MM.1S (cell line): ENCODE data around the gene HYAL3.
"Not testable (repeated sequence)": the region's sequence is repeated elsewhere in the genome, so short reads cannot be mapped to it uniquely, and the experiment has no call there.

Experiments
- DNase-seq: peaks from one replicate; pipeline ENCODE4 v3.0.0-alpha.2; 2015
- H2AFZ ChIP-seq: fragments of 300-600 bp; sonication (generic); 2 replicates; pipeline ENCODE4 v1.6.0; 2016; ENCODE audit warnings: antibody characterized with exemption, low read length
- H3F3A ChIP-seq: fragments of 300-600 bp; sonication (generic); 2 replicates; pipeline ENCODE4 v1.6.1; 2016; ENCODE audit warnings: mild to moderate bottlenecking, antibody characterized with exemption, low read length, moderate library complexity, mixed read lengths; ENCODE audit not compliant: insufficient read depth
- H3K27ac ChIP-seq: fragments of 300-600 bp; sonication (generic); 2 replicates; pipeline ENCODE4 v1.5.1; 2016; ENCODE audit warnings: mild to moderate bottlenecking, low read length
- H3K27me3 ChIP-seq: fragments of 300-600 bp; sonication (generic); replicated peaks from 2 replicates; pipeline ENCODE4 v1.6.0; 2016; ENCODE audit warnings: low read length; ENCODE audit not compliant: insufficient read depth
- H3K36me3 ChIP-seq: fragments of 300-600 bp; sonication (generic); replicated peaks from 2 replicates; pipeline ENCODE4 v1.6.1; 2016; ENCODE audit warnings: mild to moderate bottlenecking, low read length, mixed read lengths; ENCODE audit not compliant: insufficient read depth
- H3K4me1 ChIP-seq: fragments of 300-600 bp; sonication (generic); 2 replicates; pipeline ENCODE4 v1.6.1; 2016; ENCODE audit warnings: low read length, mixed read lengths
- H3K4me2 ChIP-seq: fragments of 300-600 bp; sonication (generic); 2 replicates; pipeline ENCODE4 v1.6.0; 2016; ENCODE audit warnings: low read depth, low read length
- H3K4me3 ChIP-seq: fragments of 300-600 bp; sonication (generic); 2 replicates; pipeline ENCODE4 v1.5.1; 2016; ENCODE audit warnings: low read length, mixed read lengths
- H3K79me2 ChIP-seq: fragments of 300-600 bp; sonication (generic); 2 replicates; pipeline ENCODE4 v1.6.1; 2016; ENCODE audit warnings: mixed run types, low read length, mixed read lengths
- H3K9ac ChIP-seq: fragments of 300-600 bp; sonication (generic); 2 replicates; pipeline ENCODE4 v1.6.1; 2016; ENCODE audit warnings: low read length, mixed read lengths
- H3K9me2 ChIP-seq: fragments of 300-600 bp; sonication (generic); replicated peaks from 2 replicates; pipeline ENCODE4 v1.6.1; 2016; ENCODE audit warnings: mild to moderate bottlenecking, low read length, mixed read lengths; ENCODE audit not compliant: insufficient read depth
- H3K9me3 ChIP-seq: fragments of 300-600 bp; sonication (generic); replicated peaks from 2 replicates; pipeline ENCODE4 v1.6.1; 2016; ENCODE audit warnings: mild to moderate bottlenecking, low read length, mixed read lengths; ENCODE audit not compliant: insufficient read depth
- H4K20me1 ChIP-seq: fragments of 300-600 bp; sonication (generic); 2 replicates; pipeline ENCODE4 v1.6.1; 2016; ENCODE audit warnings: mild to moderate bottlenecking, low read length, moderate library complexity, mixed read lengths; ENCODE audit not compliant: insufficient read depth
- CTCF ChIP-seq: fragments of 300-600 bp; sonication (generic); IDR thresholded peaks from 2 replicates; pipeline ENCODE4 v1.5.1; 2016; ENCODE audit warnings: antibody characterized with exemption, low read length, mixed read lengths
- EZH2 ChIP-seq: fragments of 300-600 bp; sonication (generic); optimal IDR thresholded peaks from 2 replicates; pipeline ENCODE3; 2017; ENCODE audit warnings: low read depth, mild to moderate bottlenecking, antibody characterized with exemption, low read length, mixed read lengths
- EZH2phosphoT487 ChIP-seq: fragments of 300-600 bp; sonication (generic); IDR thresholded peaks from 2 replicates; pipeline ENCODE4 v1.6.1; 2018; ENCODE audit warnings: antibody characterized with exemption, low read length

The HYAL3 gene

GRCh38 chr3:50317300-50317699 is 18.1 kb upstream of the HYAL3 start:
- Histone ChIP-seq H3K9me3 (no peaks in the 10 kb centered on the region), H2AFZ (no peak overlapping the region), H3K4me2 (no peak overlapping the region), H3K9me2 (no peaks in the 10 kb centered on the region), H3K36me3 (no peaks in the 10 kb centered on the region), H4K20me1 (no peaks in the 10 kb centered on the region), H3F3A (no peaks in the 10 kb centered on the region), H3K9ac (no peak overlapping the region), H3K79me2 (peaks cover 12% of the 10 kb centered on the region; the same call in 1 of the 2 replicates), H3K4me3 (no peak overlapping the region), H3K4me1 (0 out of 2 replicates have a peak, but pooled peaks cover 8% of the 10 kb centered on the region), H3K27me3 (no peaks in the 10 kb centered on the region), H3K27ac (no peak overlapping the region)
- no peak for DNase-seq
- no peak for TF ChIP-seq EZH2

- no peaks in the 10 kb centered on the region for H3K27me3 ChIP-seq
- TF ChIP-seq EZH2phosphoT487 = no peak
- no peak for TF ChIP-seq EZH2
- no peak for TF ChIP-seq CTCF
- no peaks in the 10 kb centered on the region for H3K9me2 ChIP-seq
- H3K4me2 ChIP-seq = no peak overlapping the region
- no peaks in the 10 kb centered on the region for H3F3A ChIP-seq
- H3K9ac ChIP-seq = no peak overlapping the region
- no peaks in the 10 kb centered on the region for H3K9me3 ChIP-seq
- no peak overlapping the region for H3K4me3 ChIP-seq
- H3K4me1 ChIP-seq = 0 out of 2 replicates have a peak, but pooled peaks cover 8% of the 10 kb centered on the region
- H3K79me2 ChIP-seq = peaks cover 12% of the 10 kb centered on the region; the same call in 1 of the 2 replicates
- H3K27ac ChIP-seq = 0 out of 2 replicates have a peak overlapping the region, but pooled peaks have one; percentile 7
- no peaks in the 10 kb centered on the region for H4K20me1 ChIP-seq
- no peak overlapping the region for H2AFZ ChIP-seq
- no peak for DNase-seq
- no peaks in the 10 kb centered on the region for H3K36me3 ChIP-seq
Measured at GRCh38 chr3:50316657-50317242, 17.5 kb upstream of the HYAL3 start.

GRCh38 chr3:50314816-50315215 is 15.6 kb upstream of the HYAL3 start:
- H3K9ac ChIP-seq = no peak overlapping the region
- H3K4me2 ChIP-seq = no peak overlapping the region
- H3F3A ChIP-seq = no peaks in the 10 kb centered on the region
- H3K79me2 ChIP-seq = peaks cover 4% of the 10 kb centered on the region; the same call in 1 of the 2 replicates
- 0 out of 2 replicates have a peak, but pooled peaks cover 5% of the 10 kb centered on the region for H3K4me1 ChIP-seq
- no peak overlapping the region for H2AFZ ChIP-seq
- no peak overlapping the region for H3K27ac ChIP-seq
- no peak overlapping the region for H3K4me3 ChIP-seq
- no peaks in the 10 kb centered on the region for H3K9me3 ChIP-seq
- no peaks in the 10 kb centered on the region for H3K36me3 ChIP-seq
- no peaks in the 10 kb centered on the region for H4K20me1 ChIP-seq
- no peaks in the 10 kb centered on the region for H3K27me3 ChIP-seq
- no peaks in the 10 kb centered on the region for H3K9me2 ChIP-seq
- no peak for DNase-seq
- TF ChIP-seq EZH2phosphoT487 (no peak), EZH2 (no peak), CTCF (no peak)

- no peak overlapping the region for H3K4me2 ChIP-seq
- H3K4me1 ChIP-seq = 0 out of 2 replicates have a peak, but pooled peaks cover 5% of the 10 kb centered on the region
- no peaks in the 10 kb centered on the region for H3K9me3 ChIP-seq
- H3K27me3 ChIP-seq = no peaks in the 10 kb centered on the region
- no peak for DNase-seq
- H3K36me3 ChIP-seq = no peaks in the 10 kb centered on the region
- H3K27ac ChIP-seq = no peak overlapping the region
- H3K9me2 ChIP-seq = no peaks in the 10 kb centered on the region
- H3K4me3 ChIP-seq = no peak overlapping the region
- no peak for TF ChIP-seq EZH2
- no peak for TF ChIP-seq EZH2phosphoT487
- no peak for TF ChIP-seq CTCF
- no peaks in the 10 kb centered on the region for H4K20me1 ChIP-seq
- H3F3A ChIP-seq = 0 out of 2 replicates have a peak, but pooled peaks cover 3% of the 10 kb centered on the region
- H3K79me2 ChIP-seq = no peaks in the 10 kb centered on the region
- no peak overlapping the region for H2AFZ ChIP-seq
- H3K9ac ChIP-seq = no peak overlapping the region
Measured at GRCh38 chr3:50314342-50314741, 15.1 kb upstream of the HYAL3 start.

GRCh38 chr3:50312041-50312440 is 12.8 kb upstream of the HYAL3 start:
- H3K36me3 ChIP-seq, H3K9me3 ChIP-seq, H3K4me3 ChIP-seq, H3K4me1 ChIP-seq, H3K9me2 ChIP-seq, H3K4me2 ChIP-seq, H3F3A ChIP-seq, H3K27me3 ChIP-seq, H3K9ac ChIP-seq, DNase-seq, H4K20me1 ChIP-seq, H2AFZ ChIP-seq, H3K27ac ChIP-seq, H3K79me2 ChIP-seq: not testable (repeated sequence)
